Natural killer cell (primary cell): ENCODE results near the gene SLC6A19. TPM values are rescaled to one million over a fixed set of nuclear protein-coding genes. Genes with fewer than 3 reads are reported as not detected.

Source experiments
- ATAC-seq, 3 donors: fragments of 150-1000 bp in 2 of 3; fragments of 200-7000 bp in 1 of 3; cut with Tn5 transposase; 1 replicate in 1 of 3; 2 replicates in 2 of 3; pipeline ENCODE4 v1.10.0; 2021; ENCODE audit warnings: mild to moderate bottlenecking in 2 of 3, moderate library complexity in 2 of 3
- DNase-seq, 2 donors: peaks; one replicate each; pipeline versions ENCODE4 v3.0.0 to v3.0.0-alpha.2; 2013 to 2021; ENCODE audit warnings: mixed read lengths in 1 of 2
- H3K27ac ChIP-seq: one replicate; pipeline ENCODE4 v1.5.1; 2013; ENCODE audit warnings: mild to moderate bottlenecking, low read length
- H3K27me3 ChIP-seq: one replicate; pipeline ENCODE4 v1.6.1; 2013; ENCODE audit warnings: low read length; ENCODE audit not compliant: control insufficient read depth, insufficient read depth
- H3K36me3 ChIP-seq: one replicate; pipeline ENCODE4 v1.6.1; 2013; ENCODE audit warnings: low read length; ENCODE audit not compliant: control insufficient read depth, insufficient read depth
- H3K4me1 ChIP-seq: one replicate; pipeline ENCODE4 v1.6.1; 2013; ENCODE audit warnings: low read length; ENCODE audit not compliant: control insufficient read depth, insufficient read depth
- H3K4me3 ChIP-seq: one replicate; pipeline ENCODE4 v1.5.1; 2013; ENCODE audit warnings: low read length
- H3K9me3 ChIP-seq: one replicate; pipeline ENCODE4 v1.6.1; 2013; ENCODE audit warnings: low read length; ENCODE audit not compliant: control insufficient read depth, insufficient read depth
- H3K27ac Mint-ChIP-seq, 2 donors: one replicate each; pipeline ENCODE4 v1.8.0; 2022; ENCODE audit warnings: mild to moderate bottlenecking in 2 of 2, mixed read lengths in 2 of 2, moderate library complexity in 1 of 2
- H3K27me3 Mint-ChIP-seq, 2 donors: one replicate each; pipeline ENCODE4 v1.8.0; 2022; ENCODE audit warnings: low read depth in 2 of 2, mixed read lengths in 2 of 2
- H3K36me3 Mint-ChIP-seq: one replicate; pipeline ENCODE4 v1.8.0; 2022; ENCODE audit warnings: mixed read lengths
- H3K4me1 Mint-ChIP-seq, 2 donors: one replicate each; pipeline ENCODE4 v1.8.0; 2022; ENCODE audit warnings: mixed read lengths in 2 of 2
- H3K4me3 Mint-ChIP-seq: one replicate; pipeline ENCODE4 v1.8.0; 2022; ENCODE audit warnings: mild to moderate bottlenecking, moderate library complexity, mixed read lengths
- H3K9me3 Mint-ChIP-seq, 2 donors: one replicate each; pipeline ENCODE4 v1.8.0; 2022; ENCODE audit warnings: mixed read lengths in 2 of 2
- CTCF ChIP-seq: fragments of 200-600 bp; IDR thresholded peaks from one replicate; pipeline ENCODE4 v1.8.0; 2022; ENCODE audit warnings: antibody characterized with exemption
- WGBS: methylation state at CpG from one replicate; pipeline ENCODE4 v1.1.7; 2013; ENCODE audit warnings: missing lambda C conversion rate; ENCODE audit not compliant: insufficient coverage; 5-methylcytosine and 5-hydroxymethylcytosine counted together
- intact Hi-C: fragments of 100-400 bp; cut with micrococcal nuclease; formaldehyde crosslinking; loops from one replicate; pipeline ENCODE4 v1.14.2; 2022
- total RNA-seq, 4 donors: library from RNA; stranded (reverse); fragments of 120-200 nt in 1 of 4; gene quantifications; one replicate each; pipeline versions ENCODE4 v1.2.3 to v1.2.4, GENCODE V29; 2013 to 2022

Gene SLC6A19
- total RNA-seq, 3 donors from 2014 or later (not counting 1 experiment from before 2014, with no cell fraction given): not detected

GRCh38 chr5:1249366-1250280, 48.2 kb downstream of the SLC6A19 start:
- WGBS: 85% methylated on average over 29 of the region's 29 CpGs
- intact Hi-C loops: no loop called here
- no peak for TF ChIP-seq CTCF
- H3K4me1 Mint-ChIP-seq: peaks cover 0 to 10% of the 10 kb centered on the region in 2 donors
- ATAC-seq: no peak
- Histone ChIP-seq H3K4me3 (no peak overlapping the region), H3K27me3 (peaks cover 2% of the 10 kb centered on the region), H3K27ac (no peak overlapping the region), H3K36me3 (no peaks in the 10 kb centered on the region), H3K4me1 (peaks cover 2% of the 10 kb centered on the region), H3K9me3 (no peaks in the 10 kb centered on the region)
- no peaks in the 10 kb centered on the region for H3K9me3 Mint-ChIP-seq
- H3K27ac Mint-ChIP-seq: no peak overlapping the region
- no peak overlapping the region for H3K4me3 Mint-ChIP-seq
- H3K36me3 Mint-ChIP-seq: no peaks in the 10 kb centered on the region
- H3K27me3 Mint-ChIP-seq: peaks cover 7 to 9% of the 10 kb centered on the region in 2 donors
- DNase-seq: no peak

GRCh38 chr5:1251678-1252580, 50.5 kb downstream of the SLC6A19 start:
- H3K9me3 Mint-ChIP-seq: no peaks in the 10 kb centered on the region
- H3K36me3 ChIP-seq: no peaks in the 10 kb centered on the region
- intact Hi-C loops: no loop called here
- no peak for TF ChIP-seq CTCF
- no peak overlapping the region for H3K27ac ChIP-seq
- 83% methylated on average over 27 of the region's 27 CpGs for WGBS
- DNase-seq (no peak), ATAC-seq (no peak)
- no peaks in the 10 kb centered on the region for H3K9me3 ChIP-seq
- no peak overlapping the region for H3K4me3 ChIP-seq
- H3K4me3 Mint-ChIP-seq: no peak overlapping the region
- peaks cover 12% of the 10 kb centered on the region for H3K4me1 ChIP-seq
- no peaks in the 10 kb centered on the region for H3K36me3 Mint-ChIP-seq
- H3K4me1 Mint-ChIP-seq: peaks cover 7 to 19% of the 10 kb centered on the region in 2 donors
- H3K27me3 ChIP-seq: no peaks in the 10 kb centered on the region
- H3K27ac Mint-ChIP-seq: no peak overlapping the region
- H3K27me3 Mint-ChIP-seq: peaks cover 7 to 9% of the 10 kb centered on the region in 2 donors

- Mint-ChIP-seq H3K4me1 (peaks cover 7 to 19% of the 10 kb centered on the region in 2 donors), H3K9me3 (no peaks in the 10 kb centered on the region), H3K4me3 (no peak overlapping the region), H3K27me3 (peaks cover 7% of the 10 kb centered on the region in 2 donors), H3K36me3 (no peaks in the 10 kb centered on the region), H3K27ac (no peak overlapping the region)
- no peak overlapping the region for H3K27ac ChIP-seq
- TF ChIP-seq CTCF: no peak
- WGBS: 91% methylated on average over 7 of the region's 9 CpGs
- no peaks in the 10 kb centered on the region for H3K9me3 ChIP-seq
- intact Hi-C loops: no loop called here
- DNase-seq (no peak), ATAC-seq (no peak)
- H3K36me3 ChIP-seq: no peaks in the 10 kb centered on the region
- no peak overlapping the region for H3K4me3 ChIP-seq
- H3K4me1 ChIP-seq: peaks cover 12% of the 10 kb centered on the region
- no peaks in the 10 kb centered on the region for H3K27me3 ChIP-seq
Observed at GRCh38 chr5:1252681-1253080, 51.3 kb downstream of the SLC6A19 start.
